PC-3 (cell line): Measurements from ENCODE around the gene NCL.

Source experiments
- EZH2 ChIP-seq: fragments of 300-600 bp; sonication (generic); IDR thresholded peaks from one replicate; pipeline ENCODE4 v1.6.1; 2017; ENCODE audit warnings: antibody characterized with exemption, mild to moderate bottlenecking, low read length; ENCODE audit not compliant: unreplicated experiment
- EZH2phosphoT487 ChIP-seq: fragments of 300-600 bp; sonication (generic); IDR thresholded peaks from 2 replicates; pipeline ENCODE4 v1.6.1; 2018; ENCODE audit warnings: mild to moderate bottlenecking, antibody characterized with exemption, low read length, borderline replicate concordance
- TF ChIP-seq, protein P1 (sequence below): fragments of 300-600 bp; sonication (generic); conservative IDR thresholded peaks from 2 replicates; pipeline ENCODE4 v1.5.1; 2017; ENCODE audit warnings: antibody characterized with exemption, low read depth, mild to moderate bottlenecking, low read length

GRCh38 chr2:231456295-231457004 is 7.8 kb downstream of the NCL start:
- TF ChIP-seq, protein P1, sequence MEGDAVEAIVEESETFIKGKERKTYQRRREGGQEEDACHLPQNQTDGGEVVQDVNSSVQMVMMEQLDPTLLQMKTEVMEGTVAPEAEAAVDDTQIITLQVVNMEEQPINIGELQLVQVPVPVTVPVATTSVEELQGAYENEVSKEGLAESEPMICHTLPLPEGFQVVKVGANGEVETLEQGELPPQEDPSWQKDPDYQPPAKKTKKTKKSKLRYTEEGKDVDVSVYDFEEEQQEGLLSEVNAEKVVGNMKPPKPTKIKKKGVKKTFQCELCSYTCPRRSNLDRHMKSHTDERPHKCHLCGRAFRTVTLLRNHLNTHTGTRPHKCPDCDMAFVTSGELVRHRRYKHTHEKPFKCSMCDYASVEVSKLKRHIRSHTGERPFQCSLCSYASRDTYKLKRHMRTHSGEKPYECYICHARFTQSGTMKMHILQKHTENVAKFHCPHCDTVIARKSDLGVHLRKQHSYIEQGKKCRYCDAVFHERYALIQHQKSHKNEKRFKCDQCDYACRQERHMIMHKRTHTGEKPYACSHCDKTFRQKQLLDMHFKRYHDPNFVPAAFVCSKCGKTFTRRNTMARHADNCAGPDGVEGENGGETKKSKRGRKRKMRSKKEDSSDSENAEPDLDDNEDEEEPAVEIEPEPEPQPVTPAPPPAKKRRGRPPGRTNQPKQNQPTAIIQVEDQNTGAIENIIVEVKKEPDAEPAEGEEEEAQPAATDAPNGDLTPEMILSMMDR: no peak
- no peak for TF ChIP-seq EZH2phosphoT487
- TF ChIP-seq EZH2: no peak
